ENCODE results near the gene XPOT. TPM values are rescaled to one million over a fixed set of nuclear protein-coding genes. Genes with fewer than 3 reads are reported as not detected.

XPOT gene
- total RNA-seq, 4 donors from 2014 or later = 54.7 to 85.5 (median 63.6) TPM

GRCh38 chr12:64486657-64487056 is 82.5 kb downstream of the XPOT start:
- DNase-seq = no peak
- no peak overlapping the region for H3K4me3 ChIP-seq (replicated peaks in 1 of 3)
- intact Hi-C loops (cut with DNase I) = loop anchor here (10.0 kb wide), 1 partner anchor 62 kb away; no protein-coding TSS in a partner anchor
- WGBS, 2 donors = 98 to 99% methylated on average over 3 of the region's 3 CpGs
- H3K36me3 ChIP-seq = peaks cover 34 to 48% of the 10 kb centered on the region in 2 donors
- no peaks in the 10 kb centered on the region for H3K27me3 ChIP-seq
- no peak for TF ChIP-seq CTCF (IDR thresholded peaks at IDR 0.05)
- TF ChIP-seq POLR2A (IDR thresholded peaks at IDR 0.05) = no peak
- no peak overlapping the region for H3K27ac ChIP-seq
- H3K9me3 ChIP-seq = no peaks in the 10 kb centered on the region
- H3K4me1 ChIP-seq = no peaks in the 10 kb centered on the region

- intact Hi-C loops (cut with DNase I) = no loop called here
- WGBS, 2 donors = 97% methylated on average over 1 of the region's 1 CpG
- Histone ChIP-seq H3K27me3 (no peaks in the 10 kb centered on the region), H3K36me3 (peaks cover 19 to 55% of the 10 kb centered on the region in 2 donors), H3K4me1 (no peaks in the 10 kb centered on the region), H3K9me3 (no peaks in the 10 kb centered on the region), H3K27ac (no peak overlapping the region), H3K4me3 (replicated peaks in 1 of 3) (no peak overlapping the region)
- no peak for DNase-seq
- no peak for TF ChIP-seq CTCF (IDR thresholded peaks at IDR 0.05)
Measured at GRCh38 chr12:64491718-64492117, 87.5 kb downstream of the XPOT start.

- no peak for DNase-seq
- intact Hi-C loops (cut with DNase I) = no loop called here
- no peaks in the 10 kb centered on the region for H3K27me3 ChIP-seq
- no peak overlapping the region for H3K27ac ChIP-seq
- no peaks in the 10 kb centered on the region for H3K9me3 ChIP-seq
- 98% methylated on average over 3 of the region's 3 CpGs for WGBS, 2 donors
- H3K36me3 ChIP-seq = peaks cover 27 to 64% of the 10 kb centered on the region in 2 donors
- H3K4me3 ChIP-seq (replicated peaks in 1 of 3) = no peak overlapping the region
- H3K4me1 ChIP-seq = no peaks in the 10 kb centered on the region
- no peak for TF ChIP-seq POLR2A (IDR thresholded peaks at IDR 0.05)
- TF ChIP-seq CTCF (IDR thresholded peaks at IDR 0.05) = no peak
Measured at GRCh38 chr12:64493513-64493912, 89.3 kb downstream of the XPOT start.

GRCh38 chr12:64494998-64495729 is 91.0 kb downstream of the XPOT start:
- Histone ChIP-seq H3K27ac (no peak overlapping the region), H3K27me3 (no peaks in the 10 kb centered on the region), H3K4me1 (no peaks in the 10 kb centered on the region), H3K4me3 (replicated peaks in 1 of 3) (no peak overlapping the region), H3K9me3 (no peaks in the 10 kb centered on the region), H3K36me3 (peaks cover 35 to 56% of the 10 kb centered on the region in 2 donors)
- WGBS, 2 donors = 90 to 91% methylated on average over 5 of the region's 5 CpGs
- TF ChIP-seq CTCF (IDR thresholded peaks at IDR 0.05) (no peak), POLR2A (IDR thresholded peaks at IDR 0.05) (no peak)
- intact Hi-C loops (cut with DNase I) = no loop called here
- DNase-seq = no peak

GRCh38 chr12:64496839-64497400 is 92.7 kb downstream of the XPOT start:
- intact Hi-C loops (cut with DNase I) = no loop called here
- no peak overlapping the region for H3K4me3 ChIP-seq (replicated peaks in 1 of 3)
- WGBS, 2 donors = 98% methylated on average over 2 of the region's 2 CpGs

More at GRCh38 chr12:64496839-64497400, 92.7 kb downstream of the XPOT start:
- no peak overlapping the region for H3K27ac ChIP-seq
- peaks cover 25 to 43% of the 10 kb centered on the region in 2 donors for H3K36me3 ChIP-seq
- no peaks in the 10 kb centered on the region for H3K4me1 ChIP-seq
- no peaks in the 10 kb centered on the region for H3K9me3 ChIP-seq
- DNase-seq = no peak
- TF ChIP-seq CTCF (IDR thresholded peaks at IDR 0.05) = no peak
- TF ChIP-seq POLR2A (IDR thresholded peaks at IDR 0.05) = no peak
- no peaks in the 10 kb centered on the region for H3K27me3 ChIP-seq

Measured in thyroid gland (tissue), 4 donors.